Measurements from ENCODE around the gene SLC38A5.

The SLC38A5 gene

GRCh38 chrX:48493890-48494364, 23.9 kb upstream of the SLC38A5 start:
- no peaks in the 10 kb centered on the region for H3K27me3 ChIP-seq (replicated peaks; ENCODE audit: control insufficient read depth, insufficient read depth, low read length, poor library complexity, severe bottlenecking)
- no peak overlapping the region for H3K27ac ChIP-seq (ENCODE audit: insufficient read depth, low read length, poor library complexity, severe bottlenecking)
- no peaks in the 10 kb centered on the region for H3K4me1 ChIP-seq (ENCODE audit: control insufficient read depth, insufficient read depth, low read length, poor library complexity, severe bottlenecking)
- no peak overlapping the region for H3K4me3 ChIP-seq (ENCODE audit: insufficient read depth, low read depth, low read length, poor library complexity, severe bottlenecking)
- no peak for DNase-seq
- H3K36me3 ChIP-seq (ENCODE audit: control insufficient read depth, insufficient read depth, low read length) = no peaks in the 10 kb centered on the region
- H3K9me3 ChIP-seq (ENCODE audit: control insufficient read depth, low read length) = no peaks in the 10 kb centered on the region

GRCh38 chrX:48492293-48492910, 22.3 kb upstream of the SLC38A5 start:
- Histone ChIP-seq H3K27ac (ENCODE audit: insufficient read depth, low read length, poor library complexity, severe bottlenecking) (no peak overlapping the region), H3K9me3 (ENCODE audit: control insufficient read depth, low read length) (no peaks in the 10 kb centered on the region), H3K36me3 (ENCODE audit: control insufficient read depth, insufficient read depth, low read length) (no peaks in the 10 kb centered on the region), H3K27me3 (replicated peaks; ENCODE audit: control insufficient read depth, insufficient read depth, low read length, poor library complexity, severe bottlenecking) (no peaks in the 10 kb centered on the region), H3K4me3 (ENCODE audit: insufficient read depth, low read depth, low read length, poor library complexity, severe bottlenecking) (no peak overlapping the region), H3K4me1 (ENCODE audit: control insufficient read depth, insufficient read depth, low read length, poor library complexity, severe bottlenecking) (no peaks in the 10 kb centered on the region)
- no peak for DNase-seq

GRCh38 chrX:48491809-48492208, 21.7 kb upstream of the SLC38A5 start:
- no peaks in the 10 kb centered on the region for H3K4me1 ChIP-seq (ENCODE audit: control insufficient read depth, insufficient read depth, low read length, poor library complexity, severe bottlenecking)
- no peak overlapping the region for H3K27ac ChIP-seq (ENCODE audit: insufficient read depth, low read length, poor library complexity, severe bottlenecking)

GRCh38 chrX:48490661-48491060, 20.6 kb upstream of the SLC38A5 start:
- no peaks in the 10 kb centered on the region for H3K4me1 ChIP-seq (ENCODE audit: control insufficient read depth, insufficient read depth, low read length, poor library complexity, severe bottlenecking)
- DNase-seq = no peak
- H3K27me3 ChIP-seq (replicated peaks; ENCODE audit: control insufficient read depth, insufficient read depth, low read length, poor library complexity, severe bottlenecking) = no peaks in the 10 kb centered on the region
- H3K9me3 ChIP-seq (ENCODE audit: control insufficient read depth, low read length) = no peaks in the 10 kb centered on the region
- no peak overlapping the region for H3K4me3 ChIP-seq (ENCODE audit: insufficient read depth, low read depth, low read length, poor library complexity, severe bottlenecking)
- H3K27ac ChIP-seq (ENCODE audit: insufficient read depth, low read length, poor library complexity, severe bottlenecking) = no peak overlapping the region
- H3K36me3 ChIP-seq (ENCODE audit: control insufficient read depth, insufficient read depth, low read length) = no peaks in the 10 kb centered on the region

More at GRCh38 chrX:48491809-48492208, 21.7 kb upstream of the SLC38A5 start:
- H3K4me3 ChIP-seq (ENCODE audit: insufficient read depth, low read depth, low read length, poor library complexity, severe bottlenecking) = no peak overlapping the region
- H3K9me3 ChIP-seq (ENCODE audit: control insufficient read depth, low read length) = no peaks in the 10 kb centered on the region
- DNase-seq = no peak
- H3K27me3 ChIP-seq (replicated peaks; ENCODE audit: control insufficient read depth, insufficient read depth, low read length, poor library complexity, severe bottlenecking) = no peaks in the 10 kb centered on the region
- no peaks in the 10 kb centered on the region for H3K36me3 ChIP-seq (ENCODE audit: control insufficient read depth, insufficient read depth, low read length)

GRCh38 chrX:48489892-48490291, 19.8 kb upstream of the SLC38A5 start:
- Histone ChIP-seq H3K36me3 (ENCODE audit: control insufficient read depth, insufficient read depth, low read length) (no peaks in the 10 kb centered on the region), H3K27ac (ENCODE audit: insufficient read depth, low read length, poor library complexity, severe bottlenecking) (no peak overlapping the region), H3K4me3 (ENCODE audit: insufficient read depth, low read depth, low read length, poor library complexity, severe bottlenecking) (no peak overlapping the region), H3K27me3 (replicated peaks; ENCODE audit: control insufficient read depth, insufficient read depth, low read length, poor library complexity, severe bottlenecking) (no peaks in the 10 kb centered on the region), H3K4me1 (ENCODE audit: control insufficient read depth, insufficient read depth, low read length, poor library complexity, severe bottlenecking) (no peaks in the 10 kb centered on the region), H3K9me3 (ENCODE audit: control insufficient read depth, low read length) (no peaks in the 10 kb centered on the region)
- no peak for DNase-seq

- no peak for DNase-seq
- no peaks in the 10 kb centered on the region for H3K27me3 ChIP-seq (replicated peaks; ENCODE audit: control insufficient read depth, insufficient read depth, low read length, poor library complexity, severe bottlenecking)
- no peaks in the 10 kb centered on the region for H3K9me3 ChIP-seq (ENCODE audit: control insufficient read depth, low read length)
- H3K4me1 ChIP-seq (ENCODE audit: control insufficient read depth, insufficient read depth, low read length, poor library complexity, severe bottlenecking) = no peaks in the 10 kb centered on the region
- H3K4me3 ChIP-seq (ENCODE audit: insufficient read depth, low read depth, low read length, poor library complexity, severe bottlenecking) = no peak overlapping the region
- no peak overlapping the region for H3K27ac ChIP-seq (ENCODE audit: insufficient read depth, low read length, poor library complexity, severe bottlenecking)
- H3K36me3 ChIP-seq (ENCODE audit: control insufficient read depth, insufficient read depth, low read length) = no peaks in the 10 kb centered on the region
Measured at GRCh38 chrX:48489296-48489695, 19.2 kb upstream of the SLC38A5 start.

- H3K4me3 ChIP-seq (ENCODE audit: insufficient read depth, low read depth, low read length, poor library complexity, severe bottlenecking) = no peak overlapping the region
- no peaks in the 10 kb centered on the region for H3K4me1 ChIP-seq (ENCODE audit: control insufficient read depth, insufficient read depth, low read length, poor library complexity, severe bottlenecking)
- no peaks in the 10 kb centered on the region for H3K9me3 ChIP-seq (ENCODE audit: control insufficient read depth, low read length)
- no peak overlapping the region for H3K27ac ChIP-seq (ENCODE audit: insufficient read depth, low read length, poor library complexity, severe bottlenecking)
- DNase-seq = no peak
- no peaks in the 10 kb centered on the region for H3K36me3 ChIP-seq (ENCODE audit: control insufficient read depth, insufficient read depth, low read length)
- H3K27me3 ChIP-seq (replicated peaks; ENCODE audit: control insufficient read depth, insufficient read depth, low read length, poor library complexity, severe bottlenecking) = no peaks in the 10 kb centered on the region
Measured at GRCh38 chrX:48488034-48488433, 18.0 kb upstream of the SLC38A5 start.

GRCh38 chrX:48487362-48487798, 17.3 kb upstream of the SLC38A5 start:
- Histone ChIP-seq H3K36me3 (ENCODE audit: control insufficient read depth, insufficient read depth, low read length) (no peaks in the 10 kb centered on the region), H3K4me1 (ENCODE audit: control insufficient read depth, insufficient read depth, low read length, poor library complexity, severe bottlenecking) (no peaks in the 10 kb centered on the region), H3K27me3 (replicated peaks; ENCODE audit: control insufficient read depth, insufficient read depth, low read length, poor library complexity, severe bottlenecking) (no peaks in the 10 kb centered on the region), H3K27ac (ENCODE audit: insufficient read depth, low read length, poor library complexity, severe bottlenecking) (no peak overlapping the region), H3K4me3 (ENCODE audit: insufficient read depth, low read depth, low read length, poor library complexity, severe bottlenecking) (no peak overlapping the region), H3K9me3 (ENCODE audit: control insufficient read depth, low read length) (no peaks in the 10 kb centered on the region)
- no peak for DNase-seq

GRCh38 chrX:48482526-48482925, 12.5 kb upstream of the SLC38A5 start:
- no peaks in the 10 kb centered on the region for H3K27me3 ChIP-seq (replicated peaks; ENCODE audit: control insufficient read depth, insufficient read depth, low read length, poor library complexity, severe bottlenecking)
- H3K4me3 ChIP-seq (ENCODE audit: insufficient read depth, low read depth, low read length, poor library complexity, severe bottlenecking) = no peak overlapping the region
- H3K36me3 ChIP-seq (ENCODE audit: control insufficient read depth, insufficient read depth, low read length) = peaks cover 19% of the 10 kb centered on the region
- peaks cover 1% of the 10 kb centered on the region for H3K4me1 ChIP-seq (ENCODE audit: control insufficient read depth, insufficient read depth, low read length, poor library complexity, severe bottlenecking)
- no peaks in the 10 kb centered on the region for H3K9me3 ChIP-seq (ENCODE audit: control insufficient read depth, low read length)
- H3K27ac ChIP-seq (ENCODE audit: insufficient read depth, low read length, poor library complexity, severe bottlenecking) = no peak overlapping the region
- no peak for DNase-seq

- peaks cover 8% of the 10 kb centered on the region for H3K4me1 ChIP-seq (ENCODE audit: control insufficient read depth, insufficient read depth, low read length, poor library complexity, severe bottlenecking)
- H3K9me3 ChIP-seq (ENCODE audit: control insufficient read depth, low read length) = no peaks in the 10 kb centered on the region
- H3K4me3 ChIP-seq (ENCODE audit: insufficient read depth, low read depth, low read length, poor library complexity, severe bottlenecking) = no peak overlapping the region
- peaks cover 19% of the 10 kb centered on the region for H3K36me3 ChIP-seq (ENCODE audit: control insufficient read depth, insufficient read depth, low read length)
- H3K27me3 ChIP-seq (replicated peaks; ENCODE audit: control insufficient read depth, insufficient read depth, low read length, poor library complexity, severe bottlenecking) = no peaks in the 10 kb centered on the region
- H3K27ac ChIP-seq (ENCODE audit: insufficient read depth, low read length, poor library complexity, severe bottlenecking) = no peak overlapping the region
- no peak for DNase-seq
Measured at GRCh38 chrX:48480583-48480982, 10.5 kb upstream of the SLC38A5 start.
